Immature natural killer cell (primary cell): ENCODE results near the gene TRERF1. TPM values are rescaled to one million over a fixed set of nuclear protein-coding genes. Genes with fewer than 3 reads are reported as not detected.
"Not testable (repeated sequence)": the region's sequence is repeated elsewhere in the genome, so short reads cannot be mapped to it uniquely, and the experiment has no call there.

Experiments used
- DNase-seq, 3 donors: peaks; one replicate each; pipeline ENCODE4 v3.0.0; 2022; ENCODE audit warnings: mixed read lengths in 1 of 3
- H3K27ac Mint-ChIP-seq, 6 donors: one replicate each; pipeline ENCODE4 v1.8.0; 2020; ENCODE audit warnings: mixed read lengths in 6 of 6, mild to moderate bottlenecking in 5 of 6, inconsistent platforms in 4 of 6, moderate library complexity in 3 of 6
- H3K27me3 Mint-ChIP-seq, 3 donors: one replicate each; pipeline ENCODE4 v1.8.0; 2020 to 2021; ENCODE audit warnings: low read depth in 3 of 3, mild to moderate bottlenecking in 3 of 3, mixed read lengths in 3 of 3, moderate library complexity in 3 of 3, inconsistent platforms in 1 of 3
- H3K36me3 Mint-ChIP-seq, 3 donors: one replicate each; pipeline ENCODE4 v1.8.0; 2020; ENCODE audit warnings: mixed read lengths in 3 of 3, inconsistent platforms in 2 of 3, mild to moderate bottlenecking in 2 of 3
- H3K4me1 Mint-ChIP-seq, 2 donors: one replicate each; pipeline ENCODE4 v1.8.0; 2020; ENCODE audit warnings: inconsistent platforms in 2 of 2, mild to moderate bottlenecking in 2 of 2, mixed read lengths in 2 of 2, moderate library complexity in 1 of 2
- H3K4me3 Mint-ChIP-seq, 5 donors: one replicate each; pipeline ENCODE4 v1.8.0; 2020; ENCODE audit warnings: mild to moderate bottlenecking in 5 of 5, mixed read lengths in 5 of 5, inconsistent platforms in 3 of 5, moderate library complexity in 3 of 5
- H3K9me3 Mint-ChIP-seq, 6 donors: one replicate each; pipeline ENCODE4 v1.8.0; 2020; ENCODE audit warnings: mild to moderate bottlenecking in 6 of 6, mixed read lengths in 6 of 6, inconsistent platforms in 4 of 6, moderate library complexity in 3 of 6
- polyA plus RNA-seq, 3 donors: library from polyadenylated mRNA; unstranded; fragments of 300-500 nt; fragmentation: Illumina TruSeq; gene quantifications; one replicate each; pipeline ENCODE4 v1.2.3, GENCODE V29; 2021

Gene TRERF1
- polyA plus RNA-seq, 3 donors from 2014 or later = 1.5 to 8.8 (median 2.1) TPM

- Mint-ChIP-seq H3K9me3 (no peaks in the 10 kb centered on the region), H3K4me3 (no peak overlapping the region), H3K27me3 (peaks cover 2 to 4% (median 3%) of the 10 kb centered on the region in 3 donors), H3K4me1 (peaks cover 18 to 62% of the 10 kb centered on the region in 2 donors), H3K36me3 (peaks cover 0 to 3% (median 0%) of the 10 kb centered on the region in 3 donors), H3K27ac (no peak overlapping the region)
- DNase-seq = no peak
Observed at GRCh38 chr6:42338744-42339222, 112.9 kb downstream of the TRERF1 start.

GRCh38 chr6:42337985-42338743 lies 113.6 kb downstream of the TRERF1 start:
- H3K27ac Mint-ChIP-seq = peak overlapping the region in 2 of 6 donors; percentile 16 to 54
- H3K36me3 Mint-ChIP-seq = peaks cover 0 to 3% (median 0%) of the 10 kb centered on the region in 3 donors
- no peak for DNase-seq
- H3K4me3 Mint-ChIP-seq = no peak overlapping the region
- peaks cover 2 to 4% (median 3%) of the 10 kb centered on the region in 3 donors for H3K27me3 Mint-ChIP-seq
- H3K9me3 Mint-ChIP-seq = no peaks in the 10 kb centered on the region
- H3K4me1 Mint-ChIP-seq = peaks cover 12 to 56% of the 10 kb centered on the region in 2 donors

- H3K27ac Mint-ChIP-seq = peak overlapping the region in 3 of 6 donors; percentile 52 to 74 (median 53)
- peaks cover 0 to 3% (median 0%) of the 10 kb centered on the region in 3 donors for H3K36me3 Mint-ChIP-seq
- H3K9me3 Mint-ChIP-seq = no peaks in the 10 kb centered on the region
- no peak for DNase-seq
- H3K4me1 Mint-ChIP-seq = peaks cover 11 to 48% of the 10 kb centered on the region in 2 donors
- no peak overlapping the region for H3K4me3 Mint-ChIP-seq
- H3K27me3 Mint-ChIP-seq = peaks cover 2 to 4% (median 3%) of the 10 kb centered on the region in 3 donors
Observed at GRCh38 chr6:42336431-42336830, 115.3 kb downstream of the TRERF1 start.

GRCh38 chr6:42335896-42336295 lies 115.8 kb downstream of the TRERF1 start:
- Mint-ChIP-seq H3K27me3 (peaks cover 2 to 4% (median 3%) of the 10 kb centered on the region in 3 donors), H3K9me3 (no peaks in the 10 kb centered on the region), H3K36me3 (peaks cover 0 to 3% (median 0%) of the 10 kb centered on the region in 3 donors), H3K4me3 (no peak overlapping the region), H3K4me1 (peaks cover 13 to 53% of the 10 kb centered on the region in 2 donors), H3K27ac (peak overlapping the region in 3 of 6 donors; percentile 3 to 74 (median 52))
- no peak for DNase-seq

GRCh38 chr6:42334870-42335269 lies 116.9 kb downstream of the TRERF1 start:
- Mint-ChIP-seq H3K4me1 (peaks cover 14 to 57% of the 10 kb centered on the region in 2 donors), H3K9me3 (no peaks in the 10 kb centered on the region), H3K27me3 (peaks cover 1 to 4% (median 3%) of the 10 kb centered on the region in 3 donors)

GRCh38 chr6:42333612-42334011 lies 118.1 kb downstream of the TRERF1 start:
- Mint-ChIP-seq H3K27me3 (peaks cover 0 to 4% (median 3%) of the 10 kb centered on the region in 3 donors), H3K9me3 (no peaks in the 10 kb centered on the region), H3K36me3 (peaks cover 0 to 3% (median 0%) of the 10 kb centered on the region in 3 donors), H3K27ac (peak overlapping the region in 1 of 6 donors; percentile 30), H3K4me3 (no peak overlapping the region), H3K4me1 (peaks cover 10 to 51% of the 10 kb centered on the region in 2 donors)
- no peak for DNase-seq

More at GRCh38 chr6:42334870-42335269, 116.9 kb downstream of the TRERF1 start:
- Mint-ChIP-seq H3K36me3 (peaks cover 0 to 3% (median 0%) of the 10 kb centered on the region in 3 donors), H3K27ac (no peak overlapping the region), H3K4me3 (no peak overlapping the region)
- no peak for DNase-seq

- no peak for DNase-seq
- Mint-ChIP-seq H3K27me3 (peaks cover 0 to 4% (median 3%) of the 10 kb centered on the region in 3 donors), H3K4me1 (peaks cover 6 to 49% of the 10 kb centered on the region in 2 donors), H3K36me3 (peaks cover 0 to 3% (median 0%) of the 10 kb centered on the region in 3 donors), H3K27ac (no peak overlapping the region), H3K4me3 (no peak overlapping the region), H3K9me3 (no peaks in the 10 kb centered on the region)
Observed at GRCh38 chr6:42332916-42333315, 118.8 kb downstream of the TRERF1 start.

- Mint-ChIP-seq H3K4me3 (no peak overlapping the region), H3K4me1 (peaks cover 20 to 53% of the 10 kb centered on the region in 2 donors), H3K27me3 (peaks cover 0 to 3% (median 0%) of the 10 kb centered on the region in 3 donors), H3K36me3 (no peaks in the 10 kb centered on the region), H3K9me3 (no peaks in the 10 kb centered on the region), H3K27ac (peak overlapping the region in 2 of 6 donors; percentile 14 to 58)
- DNase-seq = no peak
Observed at GRCh38 chr6:42331019-42331418, 120.7 kb downstream of the TRERF1 start.

- DNase-seq = no peak
- Mint-ChIP-seq H3K36me3 (peaks cover 0 to 4% (median 0%) of the 10 kb centered on the region in 3 donors), H3K27me3 (no peaks in the 10 kb centered on the region), H3K27ac (peak overlapping the region; percentile 22 to 59 (median 52)), H3K9me3 (no peaks in the 10 kb centered on the region), H3K4me1 (peaks cover 35 to 66% of the 10 kb centered on the region in 2 donors), H3K4me3 (no peak overlapping the region)
Observed at GRCh38 chr6:42326248-42326647, 125.5 kb downstream of the TRERF1 start.

GRCh38 chr6:42324656-42325324 lies 126.9 kb downstream of the TRERF1 start:
- Mint-ChIP-seq H3K27ac (peak overlapping the region in 1 of 6 donors; percentile 14), H3K4me1 (peaks cover 36 to 59% of the 10 kb centered on the region in 2 donors)
- H3K36me3 Mint-ChIP-seq, DNase-seq, H3K27me3 Mint-ChIP-seq, H3K9me3 Mint-ChIP-seq, H3K4me3 Mint-ChIP-seq: not testable (repeated sequence)

GRCh38 chr6:42322676-42323075 lies 129.1 kb downstream of the TRERF1 start:
- no peaks in the 10 kb centered on the region for H3K27me3 Mint-ChIP-seq
- H3K36me3 Mint-ChIP-seq = peaks cover 0 to 7% (median 4%) of the 10 kb centered on the region in 3 donors
- no peak overlapping the region for H3K27ac Mint-ChIP-seq
- H3K4me1 Mint-ChIP-seq = peaks cover 36 to 58% of the 10 kb centered on the region in 2 donors
- H3K4me3 Mint-ChIP-seq = no peak overlapping the region
- no peaks in the 10 kb centered on the region for H3K9me3 Mint-ChIP-seq
- no peak for DNase-seq

GRCh38 chr6:42321976-42322375 lies 129.8 kb downstream of the TRERF1 start:
- Mint-ChIP-seq H3K36me3 (peaks cover 0 to 7% (median 4%) of the 10 kb centered on the region in 3 donors), H3K4me1 (peaks cover 34 to 57% of the 10 kb centered on the region in 2 donors), H3K27ac (peak overlapping the region in 2 of 6 donors; percentile 20 to 66), H3K4me3 (no peak overlapping the region), H3K9me3 (no peaks in the 10 kb centered on the region), H3K27me3 (no peaks in the 10 kb centered on the region)
- no peak for DNase-seq

GRCh38 chr6:42320762-42321161 lies 131.0 kb downstream of the TRERF1 start:
- H3K4me1 Mint-ChIP-seq = peaks cover 27 to 57% of the 10 kb centered on the region in 2 donors

More at GRCh38 chr6:42320762-42321161, 131.0 kb downstream of the TRERF1 start:
- Mint-ChIP-seq H3K9me3 (no peaks in the 10 kb centered on the region), H3K27ac (no peak overlapping the region), H3K27me3 (peaks cover 0 to 2% (median 0%) of the 10 kb centered on the region in 3 donors), H3K4me3 (no peak overlapping the region), H3K36me3 (peaks cover 0 to 7% (median 4%) of the 10 kb centered on the region in 3 donors)
- no peak for DNase-seq
